NCI-H1930 (cell line): ENCODE measurements around the gene LARGE2.

Source experiments
- DNase-seq, 2 experiments: peaks; one replicate each; lab custom pipeline; 2025; lab: John Stamatoyannopoulos, UW

LARGE2 gene

GRCh38 chr11:45915446-45915845, 7.0 kb upstream of the LARGE2 start:
- no peak for DNase-seq

DNA sequence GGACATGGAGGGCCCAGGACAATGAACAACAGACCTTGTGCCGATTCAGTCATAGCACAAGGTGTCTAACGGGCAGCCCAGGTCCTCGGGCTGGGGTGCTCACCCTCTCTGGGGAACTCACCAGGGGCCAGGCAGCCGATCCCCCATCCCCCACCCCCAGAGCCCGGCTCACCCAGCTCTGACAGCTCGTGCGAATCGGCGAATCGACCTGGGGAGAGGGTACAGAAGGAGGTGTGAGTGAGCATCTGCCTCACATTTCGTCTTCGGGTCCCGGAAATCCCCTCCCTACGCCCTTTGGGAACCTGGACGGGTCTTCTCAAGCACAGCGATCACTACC, 5.2 kb upstream of the LARGE2 start:
- DNase-seq, result no peak

DNA sequence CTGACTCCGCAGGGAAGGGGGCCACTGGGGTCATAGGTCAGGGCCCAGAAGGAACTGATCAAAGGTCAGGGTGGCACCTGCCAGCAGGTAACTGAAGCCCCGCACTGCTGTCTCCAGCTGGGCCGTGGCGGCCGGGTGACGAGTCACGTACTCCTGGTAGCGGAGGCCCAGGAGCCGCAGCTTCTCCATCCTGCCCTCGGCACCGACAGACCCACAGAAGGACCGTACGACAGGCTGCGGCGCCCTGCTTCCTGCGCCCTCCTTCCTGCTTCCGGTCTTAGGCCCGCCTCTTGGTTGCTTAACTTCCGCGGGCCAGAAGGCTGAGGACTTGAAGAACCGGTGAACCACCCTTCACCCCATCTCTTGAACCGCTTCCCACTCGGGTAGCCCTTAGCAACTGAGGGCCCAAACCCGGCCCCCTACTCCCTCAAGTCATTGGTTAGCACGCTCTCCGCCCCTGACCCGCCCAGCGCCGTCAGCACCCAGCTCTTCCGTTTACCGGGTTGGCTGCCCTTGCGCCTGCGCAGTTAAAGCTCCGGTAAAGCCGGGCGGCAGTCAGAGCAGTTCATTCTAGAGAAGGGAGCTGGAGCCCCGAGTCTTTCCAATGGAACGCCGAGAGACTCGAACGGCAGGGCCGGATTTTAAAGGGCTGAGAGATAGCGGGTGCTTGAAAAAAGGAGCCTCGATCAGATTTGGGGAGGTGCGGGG, 4.7 kb upstream of the LARGE2 start, which contains the start of gene PEX16:
Gene PEX16 (minus strand): TSS at position 255 of the 708 bp plus-strand sequence. CDS start 66 bp downstream, at position 189.
- peak; percentile 96 to 97 for DNase-seq

DNA sequence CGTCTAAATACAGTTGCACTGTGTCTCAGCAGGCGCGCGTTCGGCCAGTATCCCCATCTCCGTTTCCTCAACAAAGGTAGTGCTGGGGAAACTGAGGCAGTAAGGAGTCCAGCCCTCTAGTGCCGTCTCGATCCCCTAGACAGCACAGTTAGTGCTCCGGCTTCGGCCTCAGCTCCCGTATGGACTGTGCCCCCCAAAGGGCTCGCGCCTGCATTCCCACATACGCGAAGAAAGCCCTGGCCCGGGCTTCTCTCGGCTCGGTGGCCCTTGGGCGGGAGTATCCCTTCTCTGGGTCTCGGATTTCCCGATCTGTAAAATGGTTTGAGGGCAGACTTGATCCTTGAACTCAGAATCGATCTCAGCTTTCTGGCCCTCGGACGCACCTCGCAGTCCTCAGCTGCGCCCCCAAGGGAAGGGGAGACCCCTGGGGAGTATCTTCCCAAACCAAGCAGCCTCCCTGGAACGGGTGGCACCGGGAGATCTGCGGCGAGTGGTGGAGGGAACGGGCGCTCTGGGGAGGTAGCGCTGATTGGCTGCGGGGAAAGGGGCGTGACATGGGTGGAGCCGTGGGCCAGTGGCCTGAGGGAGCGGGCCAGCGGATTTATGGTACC, 4.0 kb upstream of the LARGE2 start:
- peak; percentile 62 to 83 for DNase-seq

GRCh38 chr11:45918962-45919675, 3.3 kb upstream of the LARGE2 start:
- no peak for DNase-seq

DNA sequence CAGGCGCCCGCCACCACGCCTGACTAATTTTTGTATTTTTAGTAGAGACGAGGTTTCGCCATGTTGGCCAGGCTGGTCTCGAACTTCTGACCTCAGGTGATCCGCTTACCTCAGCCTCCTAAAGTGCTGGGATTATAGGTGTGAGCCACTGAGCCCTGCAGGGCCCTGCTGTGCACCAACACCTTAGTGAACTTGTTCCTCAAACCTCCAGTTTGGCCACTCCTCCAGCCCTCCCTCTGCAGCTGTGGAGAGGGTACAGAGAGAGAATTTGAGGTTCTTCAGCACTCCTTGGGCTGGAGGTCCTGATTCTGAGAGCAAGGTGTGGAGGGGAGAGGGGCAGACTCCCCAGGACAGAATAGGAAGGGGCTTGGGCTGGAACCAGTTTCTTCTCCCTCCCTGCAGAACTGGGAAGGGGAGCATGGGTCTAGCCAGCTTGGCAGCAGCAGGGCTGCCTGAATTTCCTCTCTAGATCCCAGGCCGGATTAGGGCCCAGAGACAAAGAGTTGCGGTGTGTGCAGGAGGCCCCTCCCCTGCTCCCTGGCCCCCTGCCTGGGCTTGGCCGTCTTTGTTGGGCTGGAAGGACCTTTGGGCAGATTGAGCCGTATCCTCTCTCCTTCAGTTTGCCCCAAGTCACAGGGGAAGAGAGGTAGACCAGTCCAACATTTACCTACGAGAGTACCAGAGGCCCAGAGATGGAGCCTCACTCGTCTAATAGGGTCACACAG, 2.5 kb upstream of the LARGE2 start:
- DNase-seq, result no peak

DNA sequence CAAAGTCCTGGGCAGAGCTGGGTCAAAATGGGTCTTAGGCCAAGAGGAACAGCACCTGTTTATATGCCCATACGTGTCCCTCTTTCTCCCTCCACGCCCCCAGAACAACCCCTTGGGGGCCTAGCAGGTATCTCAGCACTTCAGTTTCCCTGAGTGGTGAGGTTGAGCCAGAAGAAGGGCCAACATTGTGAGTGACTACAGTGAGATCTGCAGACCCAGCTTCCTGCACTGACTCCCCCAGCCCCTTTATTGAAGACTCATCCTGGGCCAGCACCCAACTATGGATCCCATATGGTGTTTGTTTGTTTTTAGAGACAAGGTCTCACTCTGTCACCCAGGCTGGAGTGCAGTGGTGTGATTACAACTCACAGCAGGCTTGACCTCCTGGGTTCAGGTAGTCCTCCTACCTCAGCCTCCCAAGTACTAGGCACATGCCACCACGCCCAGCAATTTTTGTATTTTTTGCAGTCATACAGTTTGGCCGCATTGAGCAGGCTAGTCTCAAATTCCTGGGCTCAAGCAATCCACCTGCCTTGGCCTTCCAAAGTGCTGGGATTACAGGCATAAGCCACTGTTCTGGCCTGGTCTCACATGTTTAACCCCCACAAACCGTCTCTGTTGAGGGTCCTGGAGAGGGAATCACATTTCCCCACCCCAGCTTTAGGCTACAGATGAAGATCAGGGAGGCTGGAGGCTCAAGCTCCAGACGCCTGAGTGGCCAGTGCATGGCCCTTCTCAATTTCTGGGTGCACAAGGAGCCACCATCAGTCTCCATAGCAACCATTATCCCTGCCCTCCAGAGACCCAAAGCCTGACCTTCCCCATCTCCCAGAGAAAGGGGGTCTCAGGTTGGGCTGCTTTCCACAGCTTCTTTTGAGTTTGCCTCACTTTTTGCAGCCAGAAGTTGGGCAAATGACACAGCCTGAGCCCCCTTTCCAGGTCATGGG, 1.7 kb upstream of the LARGE2 start:
- DNase-seq, result no peak

DNA sequence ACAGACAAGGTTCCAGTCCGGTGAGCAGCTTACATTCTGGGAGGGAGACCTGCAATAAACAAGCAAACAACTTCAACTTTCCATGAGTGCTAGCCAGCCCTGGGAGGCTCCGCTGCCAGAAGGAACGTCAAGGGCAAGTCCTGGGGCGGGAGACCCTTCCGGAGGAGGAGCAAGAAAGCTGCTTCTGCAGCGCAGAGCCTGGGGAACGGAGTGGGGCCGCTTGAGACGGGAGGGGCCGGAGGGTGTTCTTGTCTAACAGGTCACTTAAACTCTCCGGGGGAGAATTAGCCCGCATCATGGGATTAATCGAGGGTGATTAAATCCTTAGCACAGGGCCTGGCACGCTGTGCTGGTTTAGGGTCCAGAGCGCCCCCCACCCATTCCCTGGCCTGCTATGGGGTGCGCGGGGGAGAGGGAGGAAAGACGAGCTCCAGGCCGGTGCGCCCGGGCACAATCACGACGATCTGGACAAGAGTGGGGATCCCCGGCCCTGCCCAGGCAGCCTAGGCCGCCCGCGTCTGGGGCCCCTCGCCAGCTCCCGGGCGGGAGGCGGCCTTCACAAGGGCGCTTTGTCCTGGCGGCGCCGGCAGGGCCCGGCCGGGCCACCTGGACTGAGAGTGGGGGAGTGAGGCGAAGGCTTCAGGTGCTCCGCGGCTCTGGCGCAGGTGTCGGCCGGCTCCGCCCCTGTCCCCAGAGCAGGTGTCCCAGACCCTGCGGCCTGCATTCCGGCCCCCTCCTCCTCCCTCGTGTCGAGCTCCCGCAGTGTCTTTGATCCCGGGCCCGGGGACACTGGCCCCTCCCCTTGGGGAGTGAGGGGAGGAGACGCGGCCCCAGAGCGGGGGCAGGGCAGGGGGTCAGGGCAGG, 663 bp upstream of the LARGE2 start:
- DNase-seq, result peak; percentile 83 to 87

- DNase-seq, result no peak
Measured at GRCh38 chr11:45924036-45924915, 1.8 kb downstream of the LARGE2 start.

GRCh38 chr11:45924927-45925326, 2.5 kb downstream of the LARGE2 start:
- DNase-seq, result no peak

- no peak for DNase-seq
Measured at GRCh38 chr11:45925550-45925949, 3.1 kb downstream of the LARGE2 start.

GRCh38 chr11:45926001-45926401, 3.5 kb downstream of the LARGE2 start:
- no peak for DNase-seq

GRCh38 chr11:45926536-45927331, 4.3 kb downstream of the LARGE2 start:
- no peak for DNase-seq

DNA sequence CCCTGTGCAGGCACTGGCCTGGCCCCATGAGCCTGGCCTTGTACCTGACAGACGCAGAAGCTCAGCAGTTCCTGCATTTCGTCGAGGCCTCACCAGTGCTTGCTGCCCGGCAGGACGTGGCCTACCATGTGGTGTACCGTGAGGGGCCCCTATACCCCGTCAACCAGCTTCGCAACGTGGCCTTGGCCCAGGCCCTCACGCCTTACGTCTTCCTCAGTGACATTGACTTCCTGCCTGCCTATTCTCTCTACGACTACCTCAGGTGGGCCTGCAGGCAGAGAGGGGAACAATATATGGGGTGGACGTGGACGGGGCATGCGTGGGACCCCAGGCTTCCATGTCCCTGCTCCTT, 4.9 kb downstream of the LARGE2 start:
- DNase-seq, result no peak

DNA sequence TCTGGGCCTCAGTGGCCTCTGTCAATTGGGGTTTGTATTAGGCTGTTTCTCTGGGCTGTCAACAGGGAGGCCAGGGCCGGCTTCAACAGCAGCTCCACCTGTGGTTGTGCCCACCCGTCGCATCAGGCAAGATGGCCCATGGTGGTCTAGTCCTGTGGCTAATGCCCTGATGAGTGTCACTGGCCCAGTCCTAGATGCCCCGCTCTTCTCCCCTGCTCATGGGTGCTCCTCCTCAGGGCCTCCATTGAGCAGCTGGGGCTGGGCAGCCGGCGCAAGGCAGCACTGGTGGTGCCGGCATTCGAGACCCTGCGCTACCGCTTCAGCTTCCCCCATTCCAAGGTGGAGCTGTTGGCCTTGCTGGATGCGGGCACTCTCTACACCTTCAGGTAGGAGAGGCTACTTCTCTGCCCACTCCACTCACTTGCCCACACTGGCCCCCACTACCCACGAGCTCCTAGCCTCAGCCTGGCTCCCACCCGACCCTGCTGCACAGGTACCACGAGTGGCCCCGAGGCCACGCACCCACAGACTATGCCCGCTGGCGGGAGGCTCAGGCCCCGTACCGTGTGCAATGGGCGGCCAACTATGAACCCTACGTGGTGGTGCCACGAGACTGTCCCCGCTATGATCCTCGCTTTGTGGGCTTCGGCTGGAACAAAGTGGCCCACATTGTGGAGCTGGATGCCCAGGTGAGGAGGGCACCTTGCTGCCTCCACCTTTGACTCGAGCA, 5.4 kb downstream of the LARGE2 start:
- no peak for DNase-seq

GRCh38 chr11:45928535-45929215, 6.2 kb downstream of the LARGE2 start:
- no peak for DNase-seq

DNA sequence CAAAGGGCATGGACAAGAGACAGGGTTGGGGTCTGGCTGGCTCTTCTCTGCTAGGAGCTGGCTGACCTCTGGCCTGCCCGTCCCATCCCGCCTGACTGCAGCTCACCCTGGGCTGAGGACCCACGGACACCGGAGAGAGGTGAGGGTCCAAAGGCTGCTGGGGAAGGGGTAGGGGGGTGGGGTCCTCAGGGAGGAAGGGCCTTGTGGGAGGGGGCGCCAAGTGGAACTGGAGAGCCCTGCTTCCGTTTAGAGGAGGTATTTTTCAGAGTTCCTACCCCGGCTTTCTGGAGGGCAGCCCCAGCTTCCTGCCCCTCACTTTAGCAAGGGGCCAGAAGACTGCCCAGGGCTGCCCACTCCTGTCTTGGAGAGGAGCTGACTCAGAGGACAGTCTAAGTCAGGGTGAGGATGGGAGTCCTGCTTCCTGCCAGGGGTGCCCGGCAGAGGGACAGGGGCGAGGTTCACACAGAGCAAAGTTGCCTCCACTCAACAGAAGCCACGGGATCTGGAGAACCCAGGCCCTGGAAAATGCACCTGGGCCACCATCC, 7.1 kb downstream of the LARGE2 start:
- no peak for DNase-seq
